Umbilical cord (tissue), 2 donors: ENCODE measurements around the gene DDX43. TPM values are rescaled to one million over a fixed set of nuclear protein-coding genes. Genes with fewer than 3 reads are reported as not detected.
A peak's percentile ranks its signal among the peaks of the same experiment; 100 is the strongest.
"Not testable (repeated sequence)": the region's sequence is repeated elsewhere in the genome, so short reads cannot be mapped to it uniquely, and the experiment has no call there.

Source experiments
- DNase-seq: peaks from one replicate; pipeline ENCODE4 v3.0.0-alpha.2; 2015; ENCODE audit warnings: low spot score
- total RNA-seq: library from RNA; depleted of rRNA; stranded (reverse); fragments of >200 nt; gene quantifications from one replicate; pipeline ENCODE4 v1.2.3, GENCODE V29; 2014; ENCODE audit warnings: low replicate concordance; ENCODE audit not compliant: insufficient read depth

The DDX43 gene
- 2.6 TPM for total RNA-seq

DNA sequence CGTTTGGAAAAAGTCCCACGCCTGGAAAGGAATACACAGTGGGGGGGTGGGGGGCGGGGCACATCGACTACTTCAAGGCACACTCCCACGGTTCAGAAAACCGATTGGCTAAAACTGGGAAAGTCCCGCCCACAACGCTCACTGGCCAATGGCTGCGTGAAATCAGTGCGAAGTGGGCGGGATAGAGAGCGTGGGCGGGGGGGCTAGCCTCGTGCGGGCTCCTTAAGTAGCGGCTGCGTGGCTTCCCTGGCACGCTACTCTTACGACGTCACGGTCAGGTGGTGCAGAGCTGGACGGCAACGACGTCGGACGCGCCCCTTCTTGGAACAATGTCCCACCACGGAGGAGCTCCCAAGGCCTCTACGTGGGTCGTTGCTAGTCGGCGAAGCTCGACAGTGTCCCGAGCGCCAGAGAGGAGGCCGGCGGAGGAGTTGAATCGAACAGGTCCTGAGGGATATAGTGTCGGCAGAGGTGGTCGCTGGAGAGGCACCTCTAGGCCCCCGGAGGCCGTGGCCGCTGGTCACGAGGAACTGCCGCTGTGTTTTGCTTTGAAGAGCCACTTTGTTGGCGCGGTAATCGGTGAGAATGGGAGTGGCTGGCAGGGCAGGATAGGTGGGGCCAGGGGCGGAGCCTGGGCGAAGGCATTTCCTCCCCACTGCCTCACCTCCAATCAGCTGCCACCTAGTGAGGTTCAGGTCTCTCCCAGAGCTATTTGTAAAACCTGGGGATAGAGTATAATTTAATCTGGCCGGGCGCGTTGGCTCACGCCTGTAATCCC lies at the start of gene DDX43:
Gene DDX43, plus strand, starts transcription at position 252 of the 778 bp plus-strand sequence. Its CDS starts 78 bp downstream, at position 330.
- peak; percentile 36 for DNase-seq

DNA sequence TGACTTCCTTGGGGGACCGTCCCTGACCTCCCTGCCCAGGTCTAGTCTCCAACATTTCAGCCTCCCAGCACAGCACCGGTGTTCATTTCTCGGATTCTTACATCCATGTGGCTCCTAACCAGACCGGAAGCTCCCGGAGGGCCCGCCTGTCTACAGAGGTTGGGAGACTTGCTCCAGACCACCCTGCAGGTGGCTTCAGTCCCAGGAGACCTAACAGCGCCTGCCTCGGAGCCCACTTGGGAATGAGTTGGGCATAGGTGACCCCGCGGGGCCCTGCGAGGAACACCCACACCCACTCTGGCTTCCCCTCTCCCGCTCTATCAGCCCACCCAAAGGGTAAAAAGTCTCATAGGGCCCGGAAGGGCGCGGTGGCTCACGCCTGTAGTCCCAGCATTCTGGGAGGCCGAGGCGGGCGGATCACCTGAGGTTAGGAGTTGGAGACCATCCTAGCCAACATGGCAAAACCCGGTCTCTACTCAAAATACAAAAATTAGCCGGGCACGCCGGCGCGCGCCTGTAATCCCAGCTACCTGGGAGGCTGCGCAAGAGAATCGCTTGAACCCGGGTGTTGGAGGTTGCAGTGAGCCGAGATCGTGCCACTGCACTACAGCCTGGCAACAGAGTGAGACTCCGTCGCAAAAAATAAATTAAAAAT lies 46.0 kb upstream of the DDX43 start:
- no peak for DNase-seq

GRCh38 chr6:73349311-73349710 lies 45.3 kb upstream of the DDX43 start:
- DNase-seq, result no peak

DNA sequence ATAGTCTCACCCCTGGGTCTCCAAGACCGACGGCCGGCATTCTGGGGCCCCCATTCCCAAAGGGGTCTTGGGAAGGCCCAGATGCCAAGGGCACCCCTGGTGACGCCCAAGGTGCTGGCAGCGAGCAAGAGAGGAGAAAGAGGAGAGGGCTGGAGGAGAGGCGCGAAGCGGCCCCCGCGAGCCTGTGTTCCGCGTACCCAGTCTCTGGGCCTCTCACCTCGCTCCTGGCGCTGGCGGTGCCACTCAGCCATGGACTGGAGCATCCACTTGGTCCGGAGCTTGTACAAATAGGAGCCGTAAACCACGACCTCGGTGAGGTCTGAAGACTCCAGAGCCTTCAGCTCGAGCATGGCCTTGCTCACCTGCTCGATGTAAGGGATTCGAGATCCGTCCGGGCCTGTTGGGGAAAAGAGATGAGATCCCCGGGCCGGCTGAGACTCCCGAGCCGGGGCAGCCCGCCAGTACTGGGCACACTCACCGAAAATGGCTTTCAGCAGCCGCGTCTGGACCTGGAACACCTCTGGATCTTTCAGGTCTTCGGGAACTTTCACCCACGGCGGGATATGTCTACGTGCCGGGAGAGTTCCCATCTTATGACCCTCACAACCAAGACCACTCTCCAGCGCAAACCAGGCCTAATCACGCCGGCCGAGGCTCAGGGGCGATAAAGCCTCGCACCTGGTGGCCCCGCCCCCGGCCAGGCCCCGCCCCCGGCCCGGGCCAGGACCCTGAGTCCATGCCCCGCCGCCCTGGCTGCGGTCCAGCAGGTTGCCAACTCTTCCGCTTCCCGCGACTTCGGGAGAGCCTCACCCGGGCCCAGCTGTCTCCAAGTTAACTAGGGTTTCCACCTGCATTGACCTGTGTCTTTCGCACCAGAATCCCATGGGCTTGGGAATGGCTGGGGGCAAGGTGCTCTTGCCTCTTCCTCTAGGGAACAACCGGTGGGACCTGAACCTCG lies 40.7 kb upstream of the DDX43 start, which contains the start of gene DPPA5:
Gene DPPA5, minus strand, starts transcription at position 641 of the 958 bp plus-strand sequence. Its CDS starts 51 bp downstream, at position 590.
- no peak for DNase-seq

- DNase-seq, result no peak
Measured at GRCh38 chr6:73362358-73362757, 32.3 kb upstream of the DDX43 start, which contains the start of gene KHDC3L. Gene KHDC3L (plus strand): TSS chr6:73362658. CDS start chr6:73362730, 72 bp downstream.

DNA sequence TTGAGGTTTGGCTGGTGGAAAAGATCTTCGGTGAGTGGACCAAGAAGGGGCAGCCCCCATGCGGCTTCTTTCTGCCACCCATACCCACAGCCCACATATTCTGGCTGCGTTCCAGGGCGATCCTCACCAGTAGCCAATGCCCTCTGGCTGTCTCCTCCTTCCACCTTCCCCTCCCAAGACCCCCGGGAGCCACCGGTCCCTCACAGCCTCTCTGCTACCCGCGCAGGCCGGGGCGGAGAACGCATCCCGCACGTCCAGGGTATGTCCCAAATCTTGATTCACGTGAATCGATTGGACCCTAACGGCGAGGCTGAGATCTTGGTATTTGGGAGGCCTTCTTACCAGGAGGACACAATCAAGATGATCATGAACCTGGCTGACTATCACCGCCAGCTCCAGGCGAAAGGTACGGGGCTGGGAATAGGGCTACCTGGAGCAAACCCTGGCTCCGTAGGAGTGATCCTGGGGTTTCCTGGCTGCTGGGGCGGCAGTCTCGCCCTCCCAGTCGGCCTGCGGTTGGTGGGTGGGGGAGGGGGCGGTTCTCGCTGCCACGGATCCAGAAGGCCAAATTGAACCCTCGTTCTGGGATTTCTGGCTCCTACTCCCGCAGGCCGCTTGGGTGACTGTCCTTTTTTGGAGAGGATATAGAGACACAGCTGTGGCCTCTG lies 31.6 kb upstream of the DDX43 start:
- no peak for DNase-seq

GRCh38 chr6:73363537-73363875 lies 31.1 kb upstream of the DDX43 start:
- DNase-seq, result no peak

DNA sequence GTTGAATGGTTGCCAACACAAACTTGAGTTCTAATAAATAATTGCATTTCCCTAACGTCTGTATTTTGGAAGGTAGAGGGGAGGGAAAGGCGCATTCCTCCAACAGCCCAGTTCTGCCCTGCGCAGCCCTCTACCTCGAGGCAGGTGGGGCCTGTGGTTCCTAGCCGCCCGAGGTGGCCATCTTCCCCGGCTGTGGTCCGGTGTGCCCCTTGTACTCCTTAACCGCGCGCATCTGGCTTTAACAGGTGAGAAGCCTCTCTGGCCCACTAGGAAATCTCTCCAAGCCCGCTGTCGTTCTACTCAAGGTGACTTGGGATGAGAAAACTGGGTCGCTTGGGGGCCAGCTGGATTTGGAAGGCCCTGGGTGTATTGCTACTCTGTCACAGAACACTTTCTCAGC lies 30.5 kb upstream of the DDX43 start:
- no peak for DNase-seq

GRCh38 chr6:73364549-73364948 lies 30.1 kb upstream of the DDX43 start:
- no peak for DNase-seq

DNA sequence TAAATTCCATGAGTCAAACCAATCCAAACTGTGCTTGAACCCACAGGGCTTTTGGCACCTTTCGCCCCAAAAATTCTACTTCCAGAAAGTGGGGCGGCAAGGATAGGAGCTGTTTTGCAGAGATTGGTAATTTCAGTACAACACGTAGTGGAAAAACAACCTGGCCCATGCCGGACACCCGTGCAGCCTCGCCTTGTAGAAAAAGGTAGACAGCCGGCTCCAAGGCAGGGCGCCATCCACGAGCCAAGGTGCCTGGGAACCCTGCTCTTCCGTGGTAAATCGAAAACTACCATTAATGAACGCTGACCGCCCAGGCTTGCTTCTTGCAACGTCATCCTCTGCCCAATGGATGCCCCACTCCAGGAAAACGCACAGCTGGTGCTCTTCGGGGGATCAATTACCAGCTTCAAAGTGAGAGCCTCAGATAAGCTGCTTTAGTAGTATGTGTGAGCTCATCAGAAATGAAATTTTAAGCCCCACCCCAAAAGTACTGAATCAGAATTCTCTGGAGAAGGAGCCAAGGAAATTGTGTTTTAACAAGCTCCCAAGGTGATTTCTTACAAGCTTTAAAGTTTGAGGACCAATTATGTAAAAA lies 26.8 kb upstream of the DDX43 start:
- DNase-seq, result no peak

GRCh38 chr6:73368675-73369074 lies 26.0 kb upstream of the DDX43 start:
- DNase-seq, result no peak

DNA sequence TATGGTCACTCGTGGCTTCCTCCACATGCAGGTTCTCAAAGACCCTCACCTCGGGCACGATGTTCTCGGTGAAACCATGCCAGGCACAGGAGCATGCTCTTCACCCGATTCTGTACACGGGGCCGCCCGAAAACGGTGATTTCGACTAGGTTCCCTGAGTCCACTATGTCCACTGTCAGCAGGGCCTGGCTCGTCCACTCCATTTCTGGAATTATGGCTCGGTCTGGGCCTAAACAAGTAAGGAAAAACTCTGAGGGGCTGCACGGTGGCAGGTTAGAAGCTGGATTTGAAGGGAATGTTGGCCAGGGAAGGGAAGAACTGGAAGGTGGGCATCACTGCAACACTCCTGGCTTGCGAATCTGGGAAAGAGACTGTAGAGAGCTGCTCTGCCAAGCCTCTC lies 25.5 kb upstream of the DDX43 start:
- DNase-seq, result no peak

DNA sequence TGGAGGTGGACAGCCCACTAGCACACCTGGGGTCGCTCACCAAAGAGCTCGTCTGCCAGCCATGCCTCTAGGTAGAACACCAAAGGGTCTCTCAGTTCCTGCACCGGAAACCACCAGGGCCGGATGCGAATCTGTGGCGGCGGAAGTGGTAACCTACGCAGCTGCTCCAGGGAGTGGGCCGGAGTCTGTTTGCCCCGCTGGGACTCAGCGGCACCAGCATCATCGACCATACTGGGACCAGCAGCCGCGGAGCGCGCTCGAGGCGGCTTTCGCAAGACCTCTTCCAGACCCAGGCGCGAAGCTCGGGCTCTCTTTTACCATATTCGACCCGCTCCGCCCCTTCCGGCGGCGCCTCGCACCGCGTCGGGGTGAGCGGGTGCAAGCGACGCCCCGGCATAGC lies 25.1 kb upstream of the DDX43 start, which contains the start of gene OOEP:
Gene OOEP, minus strand, starts transcription at position 335 of the 400 bp plus-strand sequence. Its CDS starts 105 bp downstream, at position 230.
- DNase-seq, result no peak

DNA sequence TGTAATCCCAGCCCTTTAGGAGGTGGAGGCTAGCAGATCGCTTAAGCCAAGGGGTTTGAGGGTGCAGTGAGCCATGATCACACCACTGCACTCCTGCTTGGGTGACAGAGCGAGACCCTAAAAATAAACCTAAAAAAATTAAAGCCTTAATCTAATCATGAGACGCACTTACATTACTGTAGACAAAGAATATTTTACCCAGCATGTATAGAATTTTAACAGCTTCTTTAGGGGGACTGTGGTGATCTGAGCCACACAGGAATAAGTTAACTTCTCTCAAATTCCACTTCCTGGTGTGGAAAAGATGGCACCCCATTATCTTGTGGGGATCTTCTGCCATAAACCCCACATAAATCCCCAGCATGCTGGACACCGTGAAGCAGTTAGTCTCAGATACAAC lies 22.6 kb upstream of the DDX43 start:
- DNase-seq, result no peak

DNA sequence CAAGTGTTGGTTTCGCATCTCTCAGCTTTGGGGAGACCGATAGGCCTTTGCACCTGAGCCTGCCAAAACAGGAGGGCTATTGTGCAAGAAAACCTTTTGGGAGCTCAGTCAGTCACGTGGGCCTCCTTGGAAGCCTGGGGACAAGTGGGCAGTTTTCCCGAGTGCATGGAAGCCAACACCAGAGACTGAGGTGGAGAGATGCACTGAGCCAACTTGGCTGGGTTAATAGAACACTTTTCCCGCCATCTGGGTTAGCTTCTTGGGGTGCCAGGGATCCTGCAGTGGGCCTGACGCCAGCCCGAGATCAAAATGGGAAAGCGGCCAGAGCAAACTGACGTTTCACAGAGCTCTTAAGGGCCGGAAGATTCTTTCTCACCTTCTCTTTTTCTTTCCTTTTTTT lies 22.1 kb upstream of the DDX43 start:
- no peak for DNase-seq

DNA sequence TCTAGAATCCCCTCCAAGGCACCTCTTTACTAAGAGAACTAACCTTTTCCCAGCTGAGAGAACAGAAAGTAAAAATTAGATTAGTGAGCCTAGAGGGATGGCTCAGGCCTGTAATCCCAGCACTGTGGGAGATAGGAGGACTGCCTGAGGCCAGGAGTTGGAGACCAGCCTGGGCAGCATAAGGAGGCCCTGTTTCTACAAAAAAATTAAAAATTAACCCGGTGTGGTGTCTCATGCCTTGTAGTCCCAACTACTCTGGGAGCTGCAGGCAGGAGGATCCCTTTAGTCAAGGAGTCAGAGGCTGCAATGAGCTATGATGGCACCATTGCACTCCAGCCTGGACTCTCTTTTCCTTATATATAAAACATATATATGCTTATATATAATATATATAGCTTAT lies 19.4 kb upstream of the DDX43 start:
- DNase-seq, result no peak

GRCh38 chr6:73377225-73377624 lies 17.4 kb upstream of the DDX43 start:
- DNase-seq, result no peak

GRCh38 chr6:73381531-73381930 lies 13.1 kb upstream of the DDX43 start:
- not testable (repeated sequence) for DNase-seq

GRCh38 chr6:73382462-73383113 lies 12.0 kb upstream of the DDX43 start:
- no peak for DNase-seq

DNA sequence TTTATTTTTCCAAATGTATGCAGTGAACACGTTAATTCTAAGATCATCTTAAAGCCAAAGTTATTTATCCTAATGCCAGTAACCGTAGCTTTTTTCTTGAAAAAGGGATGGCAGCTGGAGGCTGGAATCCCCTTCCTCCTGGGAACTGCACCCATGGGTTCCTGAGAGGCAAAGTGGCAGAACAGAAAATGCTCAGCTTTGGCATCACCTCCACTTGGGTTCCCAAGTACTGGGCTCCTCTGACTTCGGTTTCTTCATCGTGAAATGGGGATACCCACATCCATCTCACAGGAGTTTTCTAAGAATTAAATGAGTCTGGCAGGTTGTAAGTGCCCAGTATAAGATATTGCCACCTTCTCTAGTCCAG lies 6.2 kb upstream of the DDX43 start:
- no peak for DNase-seq
